Measurements from ENCODE around the gene ZNF219. TPM values are rescaled to one million over a fixed set of nuclear protein-coding genes. Genes with fewer than 3 reads are reported as not detected.
A peak's percentile ranks its signal among the peaks of the same experiment; 100 is the strongest.

The ZNF219 gene
- total and polyA plus RNA-seq, 10 donors, result 5.5 to 26.7 (median 12.1) TPM

- Histone ChIP-seq H3K9me3 (no peaks in the 10 kb centered on the region), H3K27ac (peak overlapping the region in 5 of 8 donors; percentile 7 to 89 (median 62)), H3K4me3 (no peak overlapping the region), H3K4me1 (peaks cover 12 to 82% (median 53%) of the 10 kb centered on the region in 6 donors), H3K27me3 (replicated peaks in 1 of 7) (no peaks in the 10 kb centered on the region), H3K36me3 (peaks cover 0 to 87% (median 5%) of the 10 kb centered on the region in 6 donors)
- WGBS, 5 donors, result 64 to 80% (median 74%) methylated on average over 1 of the region's 1 CpG
- intact Hi-C loops (cut with DNase I; ENCODE audit: low total_unique reads), result no loop called here
- DNase-seq, result no peak
- TF ChIP-seq, protein P1, sequence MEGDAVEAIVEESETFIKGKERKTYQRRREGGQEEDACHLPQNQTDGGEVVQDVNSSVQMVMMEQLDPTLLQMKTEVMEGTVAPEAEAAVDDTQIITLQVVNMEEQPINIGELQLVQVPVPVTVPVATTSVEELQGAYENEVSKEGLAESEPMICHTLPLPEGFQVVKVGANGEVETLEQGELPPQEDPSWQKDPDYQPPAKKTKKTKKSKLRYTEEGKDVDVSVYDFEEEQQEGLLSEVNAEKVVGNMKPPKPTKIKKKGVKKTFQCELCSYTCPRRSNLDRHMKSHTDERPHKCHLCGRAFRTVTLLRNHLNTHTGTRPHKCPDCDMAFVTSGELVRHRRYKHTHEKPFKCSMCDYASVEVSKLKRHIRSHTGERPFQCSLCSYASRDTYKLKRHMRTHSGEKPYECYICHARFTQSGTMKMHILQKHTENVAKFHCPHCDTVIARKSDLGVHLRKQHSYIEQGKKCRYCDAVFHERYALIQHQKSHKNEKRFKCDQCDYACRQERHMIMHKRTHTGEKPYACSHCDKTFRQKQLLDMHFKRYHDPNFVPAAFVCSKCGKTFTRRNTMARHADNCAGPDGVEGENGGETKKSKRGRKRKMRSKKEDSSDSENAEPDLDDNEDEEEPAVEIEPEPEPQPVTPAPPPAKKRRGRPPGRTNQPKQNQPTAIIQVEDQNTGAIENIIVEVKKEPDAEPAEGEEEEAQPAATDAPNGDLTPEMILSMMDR (IDR thresholded peaks at IDR 0.05 in 8 of 11, conservative IDR thresholded peaks at IDR 0.05 in 3 of 11), result no peak
- no peak for TF ChIP-seq POLR2AphosphoS5 (IDR thresholded peaks at IDR 0.05)
- no peak for TF ChIP-seq POLR2A (IDR thresholded peaks at IDR 0.05)
These were observed 9.2 kb downstream of the ZNF219 start for GRCh38 chr14:21089271-21089670.

GRCh38 chr14:21088687-21089086 is 9.8 kb downstream of the ZNF219 start:
- intact Hi-C loops (cut with DNase I; ENCODE audit: low total_unique reads), result no loop called here
- WGBS, 5 donors, result 63 to 80% (median 67%) methylated on average over 4 of the region's 4 CpGs
- peak overlapping the region in 5 of 8 donors; percentile 15 to 89 (median 61) for H3K27ac ChIP-seq

DNA sequence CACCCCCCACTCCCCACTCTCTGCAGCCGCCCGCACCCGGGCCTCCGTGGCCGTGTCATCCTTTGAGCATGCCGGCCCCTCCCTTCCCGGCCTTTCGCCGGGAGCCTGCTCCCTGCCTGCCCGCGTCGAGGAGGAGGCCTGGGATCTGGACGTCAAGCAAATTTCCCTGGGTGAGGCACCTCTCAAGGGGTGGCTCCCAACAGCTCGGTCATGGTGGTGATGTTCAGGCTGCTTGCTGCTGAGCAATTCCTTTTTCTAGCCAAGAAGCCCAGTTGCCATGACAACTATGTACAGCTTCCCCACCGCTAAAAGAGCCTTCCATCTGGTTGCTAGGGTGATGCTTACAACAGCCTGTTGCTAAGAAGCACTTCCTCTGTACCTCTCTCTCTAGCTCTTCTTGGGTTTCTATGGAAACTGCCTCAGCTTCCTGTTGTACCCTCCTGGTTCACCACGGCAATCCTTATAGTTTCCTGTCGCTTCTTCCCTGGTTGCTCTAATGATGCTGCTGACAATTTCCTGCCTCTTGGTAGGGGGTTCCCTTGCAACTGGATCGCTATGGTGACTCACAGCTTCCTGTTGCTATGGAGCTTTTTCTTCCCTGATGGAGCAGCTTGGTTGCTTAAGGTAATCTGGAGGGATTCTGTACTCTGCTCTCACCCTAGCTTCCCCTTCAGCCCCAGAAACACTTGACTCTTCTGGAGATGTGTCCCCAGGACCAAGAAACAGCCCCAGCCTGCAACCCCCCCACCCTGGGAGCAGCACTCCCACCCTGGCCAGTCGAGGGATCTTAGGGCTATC is 11.0 kb downstream of the ZNF219 start:
- intact Hi-C loops (cut with DNase I; ENCODE audit: low total_unique reads), result no loop called here
- no peaks in the 10 kb centered on the region for H3K9me3 ChIP-seq
- peak overlapping the region in 3 of 8 donors; percentile 25 to 50 (median 28) for H3K4me3 ChIP-seq
- H3K36me3 ChIP-seq, result peaks cover 0 to 99% (median 15%) of the 10 kb centered on the region in 6 donors
- peak overlapping the region in 7 of 8 donors; percentile 15 to 89 (median 61) for H3K27ac ChIP-seq
- H3K27me3 ChIP-seq (replicated peaks in 1 of 7), result no peaks in the 10 kb centered on the region
- TF ChIP-seq, protein P1 (IDR thresholded peaks at IDR 0.05 in 8 of 11, conservative IDR thresholded peaks at IDR 0.05 in 3 of 11), result peak in 1 of 11 experiments; percentile 21
- TF ChIP-seq POLR2AphosphoS5 (IDR thresholded peaks at IDR 0.05), result peak; percentile 48 to 71 (median 69)
- peak in 1 of 3 donors; percentile 94 for TF ChIP-seq POLR2A (IDR thresholded peaks at IDR 0.05)
- H3K4me1 ChIP-seq, result peaks cover 7 to 82% (median 51%) of the 10 kb centered on the region in 6 donors
- DNase-seq, result peak; percentile 85
- WGBS, 5 donors, result 22 to 58% (median 53%) methylated on average over 8 to 19 of the region's 19 CpGs

More at GRCh38 chr14:21088687-21089086, 9.8 kb downstream of the ZNF219 start:
- Histone ChIP-seq H3K36me3 (peaks cover 0 to 93% (median 8%) of the 10 kb centered on the region in 6 donors), H3K4me3 (no peak overlapping the region), H3K27me3 (replicated peaks in 1 of 7) (no peaks in the 10 kb centered on the region), H3K9me3 (no peaks in the 10 kb centered on the region), H3K4me1 (peaks cover 12 to 88% (median 55%) of the 10 kb centered on the region in 6 donors)
- TF ChIP-seq, protein P1 (IDR thresholded peaks at IDR 0.05 in 8 of 11, conservative IDR thresholded peaks at IDR 0.05 in 3 of 11), result no peak
- TF ChIP-seq POLR2AphosphoS5 (IDR thresholded peaks at IDR 0.05) (no peak), POLR2A (IDR thresholded peaks at IDR 0.05) (no peak)
- DNase-seq, result no peak

- Histone ChIP-seq H3K4me1 (peaks cover 5 to 78% (median 45%) of the 10 kb centered on the region in 6 donors), H3K36me3 (peaks cover 0 to 100% (median 21%) of the 10 kb centered on the region in 6 donors), H3K27me3 (replicated peaks in 1 of 7) (no peaks in the 10 kb centered on the region), H3K4me3 (peak overlapping the region in 3 of 8 donors; percentile 25 to 50 (median 28)), H3K9me3 (no peaks in the 10 kb centered on the region), H3K27ac (peak overlapping the region in 6 of 8 donors; percentile 21 to 89 (median 70))
- DNase-seq, result no peak
- 71 to 88% (median 81%) methylated on average over 4 of the region's 4 CpGs for WGBS, 5 donors
- TF ChIP-seq, protein P1 (IDR thresholded peaks at IDR 0.05 in 8 of 11, conservative IDR thresholded peaks at IDR 0.05 in 3 of 11), result no peak
- TF ChIP-seq POLR2AphosphoS5 (IDR thresholded peaks at IDR 0.05), result no peak
- TF ChIP-seq POLR2A (IDR thresholded peaks at IDR 0.05), result no peak
- intact Hi-C loops (cut with DNase I; ENCODE audit: low total_unique reads), result no loop called here
These were observed 11.6 kb downstream of the ZNF219 start for GRCh38 chr14:21086908-21087293.
